Myocyte (in vitro differentiated cells): ENCODE data around the gene MTM1. TPM values are rescaled to one million over a fixed set of nuclear protein-coding genes. Genes with fewer than 3 reads are reported as not detected.

Experiments used
- DNase-seq: peaks from one replicate; pipeline ENCODE4 v3.0.0-alpha.2; 2012; ENCODE audit warnings: low read depth
- total RNA-seq: library from RNA; depleted of rRNA; stranded (reverse); fragments of >200 nt; gene quantifications from 2 replicates; pipeline ENCODE4 v1.2.3, GENCODE V29; 2014

MTM1 gene
- total RNA-seq, 1 donor from 2014 or later = 8.9 TPM

DNA sequence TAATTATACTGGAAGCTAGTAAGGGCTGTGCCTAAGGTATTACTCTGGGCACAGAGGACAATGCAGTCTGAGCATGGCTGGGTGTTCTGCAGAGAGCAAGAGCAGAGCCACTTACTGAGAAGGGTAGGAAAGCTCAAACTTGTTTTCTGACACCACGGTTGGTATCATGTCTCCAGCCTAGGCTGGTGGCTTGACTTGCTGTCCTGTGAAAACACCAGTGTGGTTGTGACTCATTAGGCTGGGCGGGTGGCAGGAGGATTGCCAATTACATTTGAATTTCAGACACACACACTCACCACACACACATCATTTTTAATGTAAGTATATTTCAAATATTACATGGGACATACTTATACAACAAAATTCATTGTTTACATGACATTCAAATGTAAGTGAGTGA, 19.7 kb upstream of the MTM1 start:
- DNase-seq = peak; percentile 72

DNA sequence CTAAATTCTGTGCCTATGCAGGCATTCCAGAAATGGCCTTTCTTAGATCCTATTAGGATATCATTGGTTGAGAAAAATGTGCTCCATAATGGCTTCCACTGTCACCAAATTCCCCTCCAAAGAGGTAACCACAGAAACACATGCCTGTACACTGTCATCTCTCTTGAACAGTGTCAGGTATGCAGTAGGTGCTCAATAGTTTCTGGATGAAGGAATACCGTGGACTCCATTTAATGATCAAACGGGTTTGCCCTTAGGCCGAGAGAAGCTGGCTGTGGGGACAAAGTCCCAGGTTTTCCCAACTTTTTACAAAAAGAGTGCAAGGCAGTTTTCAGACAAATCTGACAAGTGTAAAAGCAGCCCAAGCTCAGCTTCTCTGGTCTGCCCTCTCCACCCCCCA, 16.5 kb upstream of the MTM1 start:
- no peak for DNase-seq

DNA sequence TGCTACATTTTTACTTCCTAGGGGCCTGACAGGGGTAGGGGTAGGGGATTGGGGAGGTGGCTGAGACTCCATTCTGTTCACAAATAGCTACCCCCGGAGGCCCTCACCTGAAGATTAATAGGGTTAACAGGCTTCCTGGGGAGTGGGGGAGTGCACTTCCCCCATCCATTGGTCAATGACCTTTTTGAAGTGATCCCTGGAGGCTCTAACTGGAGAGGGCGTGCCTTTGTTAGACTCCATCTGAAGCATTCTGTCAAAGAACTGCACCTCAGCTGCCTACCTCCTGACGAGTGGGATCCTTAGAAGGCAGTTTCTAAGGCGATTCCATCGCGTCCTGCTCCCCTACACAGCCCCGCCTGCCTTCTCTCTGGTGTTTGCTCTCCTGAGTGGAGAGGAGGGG, 10.0 kb upstream of the MTM1 start:
- DNase-seq = no peak

DNA sequence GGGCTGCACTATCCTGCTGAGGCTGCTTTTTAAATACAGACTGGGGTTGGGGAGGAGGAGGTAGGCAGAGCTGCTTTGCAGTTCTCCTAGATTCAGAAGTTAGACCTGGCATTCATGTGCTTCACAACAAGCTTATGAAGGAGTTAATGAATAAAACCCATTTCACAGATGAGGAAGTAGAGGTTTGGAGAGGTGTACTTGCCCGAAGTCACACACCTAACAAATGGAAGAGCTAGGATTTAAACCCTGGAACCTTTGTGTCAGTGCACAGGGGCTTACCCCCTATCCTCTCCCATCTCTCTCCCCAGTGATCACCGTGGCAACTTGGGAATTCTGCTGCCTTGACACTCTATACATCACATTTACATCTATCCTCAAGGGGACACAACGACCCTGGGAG, 3.6 kb upstream of the MTM1 start:
- DNase-seq = no peak

DNA sequence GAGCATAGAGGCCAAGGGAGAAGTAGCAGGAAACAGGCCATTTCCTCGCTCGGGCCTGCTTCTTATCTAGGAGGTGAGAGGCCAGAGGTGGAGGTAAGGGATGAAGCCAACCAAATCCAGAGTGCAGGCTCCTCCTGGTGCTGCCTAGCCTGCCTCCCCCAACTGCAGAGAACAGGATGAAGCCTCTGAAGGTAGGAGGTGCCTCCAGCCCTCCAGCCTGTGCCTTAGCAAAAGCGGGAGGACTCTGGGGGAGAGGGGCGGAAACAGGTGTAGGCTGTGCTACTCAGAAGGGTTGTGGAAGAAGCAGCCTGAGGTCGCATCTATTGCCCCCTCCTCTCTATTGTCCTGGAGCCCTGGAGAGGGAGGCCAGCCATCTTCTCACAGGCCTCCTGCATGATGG, 2.9 kb upstream of the MTM1 start:
- DNase-seq = no peak

DNA sequence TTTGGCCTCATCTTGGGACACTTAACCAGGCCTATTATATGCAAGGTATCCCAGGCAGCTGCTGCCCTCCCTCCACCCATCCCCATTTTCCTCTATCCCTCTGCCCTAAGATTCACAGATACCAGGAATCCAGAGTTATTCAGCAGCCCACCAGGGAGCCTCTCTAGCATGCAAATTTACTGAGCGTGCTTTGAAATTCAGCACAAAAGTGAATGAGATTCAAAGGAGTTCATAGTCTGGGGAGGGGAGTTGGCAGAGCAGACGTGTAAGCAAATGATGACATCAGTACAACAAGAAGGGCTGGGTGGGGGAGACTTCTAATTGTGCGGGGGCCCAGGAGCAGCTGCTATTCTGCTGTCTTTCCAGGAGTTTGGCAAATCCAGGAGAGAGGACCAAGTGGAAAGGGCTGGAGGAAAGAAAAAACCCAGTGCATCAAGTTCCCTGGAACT, 1.7 kb upstream of the MTM1 start:
- peak; percentile 14 for DNase-seq

DNA sequence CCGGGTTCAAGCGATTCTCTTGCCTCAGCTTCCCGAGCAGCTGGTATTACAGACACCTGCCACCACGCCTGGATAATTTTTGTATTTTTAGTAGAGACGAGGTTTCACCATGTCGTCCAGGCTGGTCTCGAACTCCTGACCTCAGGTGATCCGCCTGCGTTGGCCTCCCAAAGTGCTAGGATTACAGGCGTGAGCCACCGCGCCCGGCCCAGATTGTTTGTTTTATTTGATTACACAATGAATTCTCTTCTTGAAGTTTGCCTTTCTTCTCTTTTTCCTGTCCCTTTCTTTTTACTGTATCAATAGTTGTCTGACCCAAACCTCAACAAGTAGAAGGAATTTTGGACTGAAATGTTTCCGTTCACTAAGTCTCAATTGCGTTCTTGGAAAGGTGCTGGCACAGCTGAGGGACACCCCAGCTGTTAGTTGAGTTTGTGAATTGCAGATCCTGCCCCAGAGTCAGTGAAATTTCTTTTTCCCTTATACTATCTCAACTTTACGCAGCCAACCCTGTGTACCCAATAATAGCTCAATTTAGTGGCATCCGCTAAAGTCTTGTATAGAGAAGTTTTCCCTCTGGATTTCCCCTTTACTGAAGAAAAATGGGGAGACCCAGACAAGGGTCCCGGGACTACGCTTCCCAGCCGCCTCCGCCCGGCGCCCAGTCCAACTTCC, 639 bp upstream of the MTM1 start:
- no peak for DNase-seq

DNA sequence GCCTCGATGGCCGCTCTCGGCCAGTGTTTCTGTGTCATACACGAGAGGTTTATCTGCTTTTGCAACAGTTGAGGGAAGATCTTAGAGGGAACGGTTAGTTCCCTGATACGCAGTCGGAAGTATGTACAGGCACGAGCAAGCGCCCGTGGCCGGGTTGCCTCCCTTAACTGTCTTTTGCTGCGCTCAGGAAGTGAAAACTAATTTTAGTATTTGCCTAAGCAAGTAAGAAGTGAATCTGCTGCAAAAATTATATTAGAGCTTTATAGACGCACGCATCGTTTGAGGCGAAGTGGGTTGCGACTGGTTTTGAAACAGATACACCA, 695 bp downstream of the MTM1 start:
- DNase-seq = peak; percentile 24

DNA sequence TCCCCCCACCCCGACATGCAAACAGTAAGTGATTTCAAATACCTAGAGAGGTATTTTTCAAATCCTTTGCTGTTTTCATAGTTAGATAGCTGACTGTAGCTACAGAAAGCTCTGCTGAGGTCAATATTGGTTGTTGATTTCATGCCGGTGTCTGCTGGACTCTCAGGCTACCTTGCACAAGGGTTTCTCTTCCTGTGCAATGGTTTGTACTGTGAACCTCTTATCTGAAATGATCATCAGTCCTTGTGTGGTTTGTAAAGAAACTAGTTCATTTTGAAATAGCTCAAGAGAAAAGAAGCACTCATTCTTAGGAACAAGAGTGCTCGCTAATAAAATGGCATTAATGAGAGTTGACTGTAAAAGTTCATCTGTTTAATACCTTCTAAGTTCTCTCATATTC, 2.1 kb downstream of the MTM1 start:
- no peak for DNase-seq

DNA sequence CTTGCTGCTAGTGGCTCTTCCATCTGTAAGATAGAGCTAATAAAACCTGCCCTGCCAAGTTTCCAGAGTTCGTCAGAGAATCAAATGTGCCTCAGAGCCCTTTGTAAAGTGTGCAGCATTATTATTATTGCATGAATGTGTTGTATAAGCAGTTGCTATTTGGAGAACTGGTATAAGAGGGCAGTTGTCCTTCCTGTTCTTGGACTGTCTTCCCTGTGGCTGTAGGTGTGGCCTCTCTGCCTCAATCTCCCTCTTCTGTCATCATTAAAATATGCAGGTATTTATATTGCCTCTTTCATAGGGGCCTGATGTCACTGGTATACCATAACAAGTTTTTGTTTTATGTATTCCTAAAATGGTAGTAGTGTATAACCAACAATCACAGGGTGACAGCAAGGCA, 3.8 kb downstream of the MTM1 start:
- no peak for DNase-seq

DNA sequence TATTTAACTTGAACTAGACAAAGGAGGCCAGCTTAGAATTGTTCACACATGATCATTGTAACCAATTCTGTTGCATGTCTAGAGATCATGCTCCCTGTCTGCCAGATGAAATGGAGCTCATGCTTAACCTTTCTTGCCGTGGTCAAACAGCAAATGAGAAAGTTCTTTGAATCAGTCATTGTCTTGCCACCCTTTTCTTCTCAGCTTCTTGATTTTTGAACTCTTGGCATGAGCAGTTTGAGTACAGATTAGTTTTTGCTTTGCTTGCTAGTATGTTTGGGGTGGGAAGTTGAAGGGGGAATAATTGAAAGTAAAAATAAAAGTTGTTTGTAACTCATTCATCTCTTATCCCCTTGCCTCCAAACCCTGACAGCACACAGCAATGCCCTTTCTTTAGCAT, 4.7 kb downstream of the MTM1 start:
- DNase-seq = no peak

DNA sequence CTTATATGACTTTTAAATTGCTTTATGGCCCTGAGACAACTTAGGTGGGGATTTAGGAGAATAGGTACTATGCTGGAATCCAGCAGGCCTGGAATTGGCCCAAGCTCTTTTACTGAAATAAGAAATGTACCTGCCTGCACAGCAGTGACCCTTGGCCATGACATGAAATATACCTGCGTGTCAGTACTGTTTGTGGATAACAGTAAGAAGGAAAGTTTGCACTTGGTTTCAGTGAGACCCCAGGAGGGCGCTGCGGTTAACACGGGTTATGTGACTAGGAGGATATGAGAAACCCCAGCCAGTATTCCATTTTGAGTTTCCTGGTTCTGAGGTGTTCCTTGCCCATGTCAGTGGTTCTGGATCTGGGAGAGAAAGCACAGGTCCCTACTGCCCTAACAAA, 5.3 kb downstream of the MTM1 start:
- DNase-seq = no peak

DNA sequence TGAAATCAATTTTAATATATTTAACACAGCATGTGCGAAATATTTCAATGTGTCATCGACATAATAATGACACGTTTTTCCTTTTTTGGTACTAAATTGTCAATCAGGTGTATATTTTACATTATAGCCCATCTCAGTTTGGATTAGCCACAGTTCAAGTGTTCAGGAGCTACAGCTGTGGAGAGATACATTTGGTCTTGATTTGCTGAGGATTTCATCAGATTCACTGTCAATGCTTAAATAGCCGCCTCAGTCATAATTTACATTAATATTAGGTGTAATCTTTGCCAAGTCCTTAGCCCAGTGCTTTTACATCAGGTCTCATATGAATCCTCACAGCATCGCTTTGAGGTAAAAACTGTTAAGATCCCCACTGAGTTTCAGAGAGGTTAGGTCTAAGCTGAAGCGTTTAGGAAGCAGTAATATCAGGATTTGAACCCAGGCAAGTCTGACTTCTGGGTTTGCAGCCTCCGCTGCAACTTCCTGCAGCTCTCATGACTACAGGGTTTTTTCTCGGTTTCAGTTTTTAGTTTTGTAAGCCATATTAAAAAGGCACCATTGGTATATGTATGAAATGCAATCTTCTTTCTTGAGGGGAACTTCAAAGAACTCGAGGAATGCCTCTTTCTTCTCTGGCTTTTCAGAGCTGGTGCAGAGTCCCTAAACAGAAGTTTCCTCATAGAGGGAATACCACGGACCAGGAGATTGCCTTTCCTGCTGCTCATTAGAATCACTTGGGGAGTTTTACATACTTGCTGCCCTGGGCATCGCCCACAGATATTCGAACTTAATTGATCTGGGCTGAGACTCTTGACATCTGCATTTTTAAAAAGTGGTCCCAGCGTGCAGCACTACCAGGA, 6.4 kb downstream of the MTM1 start:
- DNase-seq = no peak

DNA sequence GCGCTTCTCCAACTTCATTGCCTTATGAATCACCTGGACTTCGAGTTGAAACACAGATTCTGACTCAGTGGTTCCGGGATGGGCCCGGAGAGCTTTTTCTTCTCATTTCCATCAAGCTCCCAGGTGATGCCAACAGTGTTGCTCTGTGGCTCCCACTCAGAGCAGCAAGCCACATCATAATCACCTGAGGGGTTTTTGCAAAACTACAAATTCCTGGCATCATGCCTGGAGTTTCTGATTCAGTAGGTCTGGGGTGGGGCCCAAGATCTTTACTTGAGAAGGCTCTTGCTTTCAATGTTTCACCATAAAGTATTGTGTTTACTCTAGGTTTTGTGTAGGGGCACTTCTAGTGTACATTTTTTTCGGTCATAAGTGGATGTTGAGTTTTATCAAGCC, 7.0 kb downstream of the MTM1 start:
- no peak for DNase-seq

DNA sequence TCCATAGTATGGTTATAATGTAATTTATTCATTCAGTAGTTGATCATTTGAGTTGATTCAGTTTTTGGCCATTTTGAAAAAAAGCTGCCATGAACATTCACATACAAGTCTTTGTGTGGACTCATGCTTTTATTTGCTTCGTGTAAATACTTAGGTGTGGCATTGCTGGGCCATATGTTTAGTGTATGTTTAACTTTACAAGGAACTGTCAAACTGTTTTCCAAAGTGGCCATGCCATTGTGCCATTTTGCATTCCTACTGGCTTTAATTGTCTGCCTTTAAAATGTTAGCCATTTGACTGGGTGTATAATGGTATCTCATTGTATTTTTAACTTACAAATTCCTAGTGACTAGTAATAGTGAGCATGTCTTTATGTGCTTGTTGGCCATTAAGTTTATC, 8.8 kb downstream of the MTM1 start:
- DNase-seq = no peak

DNA sequence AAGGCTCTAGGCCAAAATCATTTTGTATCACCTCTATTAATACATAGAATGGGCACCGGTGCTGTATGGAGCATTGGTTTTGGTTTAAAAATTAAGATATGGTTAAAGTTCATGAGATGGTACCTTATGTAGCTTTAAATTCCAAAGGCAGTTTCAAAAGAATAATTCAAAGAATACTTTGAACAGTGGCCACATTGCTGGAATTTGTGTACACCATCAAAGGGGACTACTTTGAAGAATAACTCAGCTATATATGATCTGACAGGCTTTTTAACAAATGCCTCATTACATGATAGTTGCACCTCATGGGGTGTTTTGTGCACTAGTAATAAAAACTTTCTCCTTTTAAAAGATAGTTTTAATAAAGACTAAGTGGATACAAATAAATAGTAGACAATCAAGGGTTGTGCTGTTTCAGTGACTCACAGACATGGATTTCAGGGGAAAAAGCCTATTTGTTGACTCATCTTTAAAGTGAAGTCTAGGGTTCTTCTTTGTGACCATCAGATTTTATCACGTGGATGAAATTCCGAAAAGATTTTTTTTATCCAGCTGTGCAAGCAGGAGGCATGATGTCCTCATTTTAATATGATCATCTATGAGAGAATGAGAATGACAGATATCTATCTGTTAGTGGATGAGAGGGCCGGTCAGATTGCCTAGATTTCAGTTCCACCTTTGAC, 12.8 kb downstream of the MTM1 start:
- DNase-seq = peak; percentile 39

DNA sequence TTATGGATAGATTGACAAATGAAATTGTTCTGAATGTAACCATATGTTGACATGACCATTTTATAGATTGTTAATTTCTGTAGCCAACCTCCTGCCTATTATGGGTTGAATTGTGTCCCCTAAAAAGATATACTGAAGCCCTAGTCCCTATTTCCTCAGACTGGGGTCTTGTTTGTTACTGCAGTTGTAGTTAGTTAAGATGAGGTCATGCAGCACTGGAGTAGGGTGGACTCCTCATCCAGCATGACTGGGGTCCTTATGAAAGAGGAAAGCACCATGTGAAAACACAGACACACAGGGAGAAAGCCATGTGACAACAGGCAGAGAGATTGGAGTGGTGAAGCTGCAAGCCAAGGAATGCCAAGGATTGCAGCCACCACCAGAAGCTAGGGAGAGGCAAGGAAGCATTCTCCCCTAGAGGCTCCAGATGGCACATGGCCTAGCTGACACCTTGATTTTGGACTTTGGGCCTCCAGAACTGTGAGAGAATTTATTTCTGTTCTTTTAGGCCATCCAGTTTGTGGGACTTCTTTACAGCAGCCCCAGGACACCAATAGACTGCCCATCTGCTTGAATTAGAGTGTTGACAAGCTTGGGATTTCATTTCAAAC, 14.0 kb downstream of the MTM1 start:
- DNase-seq = peak; percentile 21

DNA sequence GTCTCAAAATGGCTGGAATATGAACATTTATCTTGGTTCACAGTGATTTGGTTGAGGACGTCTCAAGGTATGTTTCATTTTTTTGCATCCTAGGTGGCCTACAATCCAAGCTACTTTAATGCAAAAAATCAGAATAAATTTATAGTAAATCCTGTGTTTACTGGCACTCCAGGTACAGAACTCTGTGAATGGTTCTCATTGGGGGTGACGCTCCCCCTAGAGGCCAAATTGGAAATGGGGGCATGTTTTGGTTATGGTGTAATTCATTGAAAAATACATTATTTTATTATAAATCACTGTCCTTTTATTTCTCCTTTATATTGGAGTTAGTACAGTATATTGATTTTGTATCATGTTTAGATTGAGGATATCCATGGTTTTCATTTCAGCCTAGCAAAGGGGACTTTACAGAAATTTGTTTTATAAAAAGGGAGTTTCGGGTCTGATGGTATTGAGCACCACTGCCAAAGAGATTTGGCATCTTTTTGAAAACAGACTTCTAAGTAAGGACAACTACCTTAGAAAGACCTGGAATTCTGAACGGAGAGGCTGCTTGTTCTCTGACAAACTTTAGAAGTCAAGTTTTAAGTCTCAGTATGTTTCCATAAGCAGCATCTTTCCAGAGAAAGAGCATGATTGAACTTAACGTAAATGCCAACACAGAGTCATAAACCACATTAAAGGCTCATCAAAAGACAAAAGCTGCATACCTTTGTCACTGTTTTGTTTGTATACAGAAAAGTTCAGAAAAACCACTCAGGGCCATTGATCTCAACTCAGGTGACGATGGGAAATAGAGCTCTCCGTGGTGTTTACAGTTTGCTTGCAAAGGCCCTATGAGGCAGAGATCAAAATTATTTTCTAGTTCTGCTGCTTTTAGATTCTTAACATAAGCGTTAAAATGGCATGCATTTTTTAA, 19.4 kb downstream of the MTM1 start:
- DNase-seq = peak; percentile 17

DNA sequence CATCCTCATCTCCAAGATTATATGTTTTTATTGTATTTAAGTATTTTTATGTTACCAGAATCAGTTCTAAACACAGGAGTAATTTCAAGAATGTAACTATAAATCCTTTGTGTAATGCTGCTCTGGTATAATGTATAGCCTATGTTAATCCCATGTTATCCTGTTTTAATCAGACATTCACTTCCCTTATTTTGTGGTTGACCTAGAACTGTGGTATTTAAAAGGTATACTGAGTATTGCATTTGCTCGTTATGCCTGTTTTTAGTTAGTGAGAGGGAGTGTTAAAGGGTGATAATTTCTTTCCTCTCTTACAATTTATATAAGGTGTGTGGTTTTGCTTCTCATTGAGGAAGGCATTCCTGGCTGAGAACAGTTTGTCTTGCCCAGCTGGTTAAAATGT, 26.2 kb downstream of the MTM1 start:
- no peak for DNase-seq

DNA sequence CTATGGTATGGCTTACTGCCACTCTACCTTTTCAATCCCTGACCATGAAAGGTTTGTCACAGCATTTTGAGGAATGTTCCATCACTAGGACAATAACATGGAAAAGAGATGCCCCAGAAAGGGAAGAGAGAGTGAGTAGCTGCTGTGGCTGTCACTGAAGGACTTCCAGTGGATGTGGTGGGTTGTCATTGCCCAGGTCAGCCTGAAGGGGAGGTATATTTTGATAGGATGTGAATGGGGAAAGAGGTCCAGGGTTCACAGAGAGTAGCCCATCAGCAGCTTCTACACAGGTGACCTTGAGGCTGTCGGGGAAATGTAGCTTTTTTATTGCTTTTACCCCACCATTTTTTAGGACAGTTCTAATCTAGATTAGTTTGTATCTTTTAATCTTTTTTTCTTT, 30.8 kb downstream of the MTM1 start:
- no peak for DNase-seq

DNA sequence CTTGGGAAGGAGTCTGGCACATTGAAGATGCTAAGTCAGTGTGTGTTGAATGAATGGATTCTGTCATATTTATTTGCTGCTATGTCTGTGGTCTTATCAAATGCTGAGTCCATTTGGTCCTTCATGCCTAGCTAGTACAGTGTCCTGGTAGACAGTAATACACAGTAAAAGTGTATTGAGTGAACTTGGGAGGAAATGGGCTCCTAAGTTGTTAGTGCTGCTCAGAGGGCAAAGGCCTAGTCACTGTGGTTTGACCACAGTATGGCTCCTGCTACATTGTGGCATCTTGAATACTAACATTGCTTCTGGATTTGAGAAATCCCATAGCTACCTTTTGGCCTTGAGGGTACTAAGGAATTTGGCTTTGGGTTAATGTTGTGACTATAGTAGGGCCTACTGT, 33.9 kb downstream of the MTM1 start:
- no peak for DNase-seq
